ENCODE measurements around the gene GNMT.

DNA sequence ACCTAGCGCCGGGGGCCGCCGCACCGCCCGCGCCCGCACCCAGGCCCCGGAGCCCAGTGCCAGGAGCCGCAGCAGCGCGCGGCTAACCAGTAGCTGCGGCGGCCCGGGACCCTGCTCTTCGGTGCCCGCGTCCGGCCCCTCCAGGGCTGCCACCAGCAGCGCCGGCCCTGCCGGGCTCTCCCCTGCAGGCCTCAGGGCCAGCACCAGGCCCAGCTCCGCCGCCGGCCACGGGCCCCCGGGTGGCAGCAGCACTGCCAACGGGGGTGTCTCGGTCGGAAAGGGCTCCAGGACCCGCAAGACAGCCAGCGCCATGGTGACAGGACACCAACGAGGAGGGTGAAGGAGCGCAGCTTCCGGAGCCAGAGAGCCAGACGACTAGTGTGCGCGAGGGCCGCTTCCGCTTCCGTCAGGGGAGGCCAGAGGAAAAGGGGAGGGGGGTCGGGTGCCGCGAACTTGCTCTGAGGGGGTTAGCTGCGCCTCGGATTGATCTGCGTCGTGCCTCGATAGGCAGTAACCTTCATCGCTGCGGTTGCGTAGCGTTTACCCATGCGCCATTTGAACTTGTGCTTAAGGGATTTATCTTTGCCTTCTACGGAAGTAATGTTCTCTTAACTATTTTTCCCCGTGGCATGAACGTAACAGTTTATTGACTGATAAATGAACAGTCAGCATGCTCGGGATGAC lies 18.4 kb downstream of the GNMT start, which contains the start of gene PEX6:
- TF ChIP-seq POLR2A (IDR thresholded peaks at IDR 0.05) (peak in 1 of 2 donors; percentile 57), POLR2AphosphoS5 (IDR thresholded peaks at IDR 0.05) (peak in 2 of 3 donors; percentile 55 to 80)
- TF ChIP-seq, protein P1, sequence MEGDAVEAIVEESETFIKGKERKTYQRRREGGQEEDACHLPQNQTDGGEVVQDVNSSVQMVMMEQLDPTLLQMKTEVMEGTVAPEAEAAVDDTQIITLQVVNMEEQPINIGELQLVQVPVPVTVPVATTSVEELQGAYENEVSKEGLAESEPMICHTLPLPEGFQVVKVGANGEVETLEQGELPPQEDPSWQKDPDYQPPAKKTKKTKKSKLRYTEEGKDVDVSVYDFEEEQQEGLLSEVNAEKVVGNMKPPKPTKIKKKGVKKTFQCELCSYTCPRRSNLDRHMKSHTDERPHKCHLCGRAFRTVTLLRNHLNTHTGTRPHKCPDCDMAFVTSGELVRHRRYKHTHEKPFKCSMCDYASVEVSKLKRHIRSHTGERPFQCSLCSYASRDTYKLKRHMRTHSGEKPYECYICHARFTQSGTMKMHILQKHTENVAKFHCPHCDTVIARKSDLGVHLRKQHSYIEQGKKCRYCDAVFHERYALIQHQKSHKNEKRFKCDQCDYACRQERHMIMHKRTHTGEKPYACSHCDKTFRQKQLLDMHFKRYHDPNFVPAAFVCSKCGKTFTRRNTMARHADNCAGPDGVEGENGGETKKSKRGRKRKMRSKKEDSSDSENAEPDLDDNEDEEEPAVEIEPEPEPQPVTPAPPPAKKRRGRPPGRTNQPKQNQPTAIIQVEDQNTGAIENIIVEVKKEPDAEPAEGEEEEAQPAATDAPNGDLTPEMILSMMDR (IDR thresholded peaks at IDR 0.05): no peak

All from suprapubic skin (tissue), 4 donors.